Measurements from ENCODE around the gene ANKMY2.
"Not testable (repeated sequence)": the region's sequence is repeated elsewhere in the genome, so short reads cannot be mapped to it uniquely, and the experiment has no call there.

ANKMY2 gene

GRCh38 chr7:16627236-16627635 is 18.3 kb downstream of the ANKMY2 start:
- H3K4me3 ChIP-seq (ENCODE audit: low read depth, low read length) = no peak overlapping the region

- no peak overlapping the region for H3K4me3 ChIP-seq (ENCODE audit: low read depth, low read length)
Measured at GRCh38 chr7:16626388-16626787, 19.2 kb downstream of the ANKMY2 start.

GRCh38 chr7:16619979-16620408 is 25.6 kb downstream of the ANKMY2 start:
- no peak overlapping the region for H3K4me3 ChIP-seq (ENCODE audit: low read depth, low read length)

GRCh38 chr7:16616542-16616941 is 29.0 kb downstream of the ANKMY2 start:
- H3K4me3 ChIP-seq (ENCODE audit: low read depth, low read length) = no peak overlapping the region

GRCh38 chr7:16616122-16616521 is 29.4 kb downstream of the ANKMY2 start:
- no peak overlapping the region for H3K4me3 ChIP-seq (ENCODE audit: low read depth, low read length)

GRCh38 chr7:16615228-16615627 is 30.3 kb downstream of the ANKMY2 start:
- H3K4me3 ChIP-seq (ENCODE audit: low read depth, low read length) = no peak overlapping the region

GRCh38 chr7:16611711-16612110 is 33.8 kb downstream of the ANKMY2 start:
- H3K4me3 ChIP-seq (ENCODE audit: low read depth, low read length) = no peak overlapping the region

- H3K4me3 ChIP-seq (ENCODE audit: low read depth, low read length) = no peak overlapping the region
Measured at GRCh38 chr7:16609842-16610450, 35.6 kb downstream of the ANKMY2 start.

- H3K4me3 ChIP-seq (ENCODE audit: low read depth, low read length) = no peak overlapping the region
Measured at GRCh38 chr7:16606704-16607103, 38.9 kb downstream of the ANKMY2 start.

- no peak overlapping the region for H3K4me3 ChIP-seq (ENCODE audit: low read depth, low read length)
Measured at GRCh38 chr7:16604054-16604453, 41.5 kb downstream of the ANKMY2 start.

- H3K4me3 ChIP-seq (ENCODE audit: low read depth, low read length) = no peak overlapping the region
Measured at GRCh38 chr7:16603633-16604032, 41.9 kb downstream of the ANKMY2 start.

GRCh38 chr7:16599860-16600259 is 45.7 kb downstream of the ANKMY2 start:
- no peak overlapping the region for H3K4me3 ChIP-seq (ENCODE audit: low read depth, low read length)

GRCh38 chr7:16598015-16598414 is 47.5 kb downstream of the ANKMY2 start:
- no peak overlapping the region for H3K4me3 ChIP-seq (ENCODE audit: low read depth, low read length)

GRCh38 chr7:16595596-16595995 is 50.0 kb downstream of the ANKMY2 start:
- H3K4me3 ChIP-seq (ENCODE audit: low read depth, low read length) = not testable (repeated sequence)

GRCh38 chr7:16594676-16595075 is 50.9 kb downstream of the ANKMY2 start:
- H3K4me3 ChIP-seq (ENCODE audit: low read depth, low read length) = no peak overlapping the region

GRCh38 chr7:16594061-16594460 is 51.5 kb downstream of the ANKMY2 start:
- no peak overlapping the region for H3K4me3 ChIP-seq (ENCODE audit: low read depth, low read length)

- no peak overlapping the region for H3K4me3 ChIP-seq (ENCODE audit: low read depth, low read length)
Measured at GRCh38 chr7:16592395-16592794, 53.2 kb downstream of the ANKMY2 start.

GRCh38 chr7:16590424-16590823 is 55.1 kb downstream of the ANKMY2 start:
- H3K4me3 ChIP-seq (ENCODE audit: low read depth, low read length) = no peak overlapping the region

- no peak overlapping the region for H3K4me3 ChIP-seq (ENCODE audit: low read depth, low read length)
Measured at GRCh38 chr7:16589881-16590280, 55.7 kb downstream of the ANKMY2 start.

GRCh38 chr7:16587790-16588189 is 57.8 kb downstream of the ANKMY2 start:
- no peak overlapping the region for H3K4me3 ChIP-seq (ENCODE audit: low read depth, low read length)

- no peak overlapping the region for H3K4me3 ChIP-seq (ENCODE audit: low read depth, low read length)
Measured at GRCh38 chr7:16587129-16587528, 58.4 kb downstream of the ANKMY2 start.

GRCh38 chr7:16586081-16586874 is 59.3 kb downstream of the ANKMY2 start:
- no peak overlapping the region for H3K4me3 ChIP-seq (ENCODE audit: low read depth, low read length)

GRCh38 chr7:16585540-16585939 is 60.0 kb downstream of the ANKMY2 start:
- no peak overlapping the region for H3K4me3 ChIP-seq (ENCODE audit: low read depth, low read length)

All from iPS-11a (cell line).